CD4-positive, alpha-beta T cell treated with Interleukin-6 at 100 ng/mL for 8 hours (primary cell): ENCODE data around the gene JPH2.

Experiments used
- DNase-seq: peaks from one replicate; pipeline ENCODE4 v3.0.0-alpha.2; 2020; ENCODE audit warnings: mixed read lengths, low spot score

JPH2 gene

GRCh38 chr20:44125332-44126127 lies 61.5 kb downstream of the JPH2 start:
- DNase-seq, result no peak

- DNase-seq, result no peak
Measured at GRCh38 chr20:44123874-44124535, 63.0 kb downstream of the JPH2 start.

- DNase-seq, result no peak
Measured at GRCh38 chr20:44123251-44123650, 63.7 kb downstream of the JPH2 start.

GRCh38 chr20:44120676-44121425 lies 66.1 kb downstream of the JPH2 start:
- no peak for DNase-seq

GRCh38 chr20:44118185-44119033 lies 68.6 kb downstream of the JPH2 start:
- no peak for DNase-seq

GRCh38 chr20:44117296-44118184 lies 69.4 kb downstream of the JPH2 start:
- DNase-seq, result no peak

GRCh38 chr20:44115762-44116644 lies 71.0 kb downstream of the JPH2 start:
- DNase-seq, result no peak

- DNase-seq, result no peak
Measured at GRCh38 chr20:44115181-44115580, 71.8 kb downstream of the JPH2 start.

- DNase-seq, result no peak
Measured at GRCh38 chr20:44113618-44114376, 73.2 kb downstream of the JPH2 start.

GRCh38 chr20:44112889-44113617 lies 73.9 kb downstream of the JPH2 start:
- DNase-seq, result no peak

GRCh38 chr20:44112456-44112855 lies 74.5 kb downstream of the JPH2 start:
- DNase-seq, result no peak

GRCh38 chr20:44111712-44112335 lies 75.2 kb downstream of the JPH2 start:
- no peak for DNase-seq

GRCh38 chr20:44110816-44111568 lies 76.0 kb downstream of the JPH2 start:
- DNase-seq, result no peak

GRCh38 chr20:44109951-44110361 lies 77.0 kb downstream of the JPH2 start:
- DNase-seq, result no peak

GRCh38 chr20:44106615-44107014 lies 80.4 kb downstream of the JPH2 start:
- DNase-seq, result no peak

GRCh38 chr20:44104798-44105517 lies 82.0 kb downstream of the JPH2 start:
- no peak for DNase-seq
